Thyroid gland (tissue), 4 donors: ENCODE results near the gene RPGR. TPM values are rescaled to one million over a fixed set of nuclear protein-coding genes. Genes with fewer than 3 reads are reported as not detected.

ENCODE experiments used
- DNase-seq, 2 donors: peaks; one replicate each; pipeline ENCODE4 v3.0.0-alpha.2; 2019
- H3K27ac ChIP-seq, 3 donors: fragments of 200-600 bp; sonication (generic); 1 replicate in 2 of 3; 2 replicates in 1 of 3; pipeline ENCODE4 v1.5.1; 2016 to 2019; ENCODE audit warnings: mild to moderate bottlenecking in 1 of 3, moderate library complexity in 1 of 3
- H3K27me3 ChIP-seq: fragments of 200-600 bp; sonication (generic); one replicate; pipeline ENCODE4 v1.5.1; 2019
- H3K36me3 ChIP-seq, 2 donors: fragments of 200-600 bp; sonication (generic); one replicate each; pipeline ENCODE4 v1.5.1; 2016 to 2019
- H3K4me1 ChIP-seq, 2 donors: fragments of 200-600 bp; sonication (generic); one replicate each; pipeline ENCODE4 v1.5.1; 2017 to 2019
- H3K4me3 ChIP-seq, 3 donors: fragments of 200-600 bp; sonication (generic); replicated peaks in 1 of 3; 1 replicate in 2 of 3; 2 replicates in 1 of 3; pipeline ENCODE4 v1.5.1; 2016; ENCODE audit warnings: mild to moderate bottlenecking in 1 of 3
- H3K9me3 ChIP-seq: fragments of 200-600 bp; sonication (generic); one replicate; pipeline ENCODE4 v1.5.1; 2017
- CTCF ChIP-seq, 6 experiments: fragments of 200-600 bp in 3 of 6; fragments of 450-650 bp in 3 of 6; sonication (generic) in 3 of 6; IDR thresholded peaks; one replicate each; pipeline ENCODE4 v1.5.1; 2016 to 2019; ENCODE audit warnings: antibody characterized with exemption in 6 of 6, mild to moderate bottlenecking in 2 of 6, inconsistent platforms in 1 of 6, moderate library complexity in 1 of 6
- POLR2A ChIP-seq, 2 donors: fragments of 450-650 bp; IDR thresholded peaks; one replicate each; pipeline ENCODE4 v1.6.1; 2017; ENCODE audit warnings: antibody characterized with exemption in 2 of 2, mild to moderate bottlenecking in 2 of 2, moderate library complexity in 1 of 2
- WGBS, 2 donors: methylation state at CpG; one replicate each; pipeline ENCODE4 v1.1.5; 2017; 5-methylcytosine and 5-hydroxymethylcytosine counted together
- intact Hi-C: fragments of 100-400 bp; cut with DNase I; formaldehyde crosslinking; loops from one replicate; pipeline ENCODE4 v1.15.1; 2023
- total RNA-seq, 4 donors: library from RNA; depleted of rRNA; stranded (reverse); fragments of >200 nt; gene quantifications; one replicate each; pipeline ENCODE4 v1.2.3, GENCODE V29; 2016

Gene RPGR
- total RNA-seq, 4 donors from 2014 or later = 22.6 to 51.2 (median 35.4) TPM

- H3K27me3 ChIP-seq = no peaks in the 10 kb centered on the region
- DNase-seq = no peak
- no peak overlapping the region for H3K4me3 ChIP-seq
- no peaks in the 10 kb centered on the region for H3K4me1 ChIP-seq
- intact Hi-C loops = no loop called here
- no peak for TF ChIP-seq CTCF (IDR thresholded peaks at IDR 0.05)
- no peaks in the 10 kb centered on the region for H3K36me3 ChIP-seq
- H3K27ac ChIP-seq = no peak overlapping the region
- WGBS, 2 donors = 80 to 84% methylated on average over 2 of the region's 2 CpGs
- H3K9me3 ChIP-seq = no peaks in the 10 kb centered on the region
These were observed 15.8 kb upstream of the RPGR start for GRCh38 chrX:38342853-38343778.

- no peak for DNase-seq
- Histone ChIP-seq H3K4me3 (no peak overlapping the region), H3K27ac (no peak overlapping the region), H3K36me3 (no peaks in the 10 kb centered on the region), H3K9me3 (no peaks in the 10 kb centered on the region), H3K4me1 (no peaks in the 10 kb centered on the region), H3K27me3 (no peaks in the 10 kb centered on the region)
- WGBS, 2 donors = 83 to 85% methylated on average over 3 of the region's 3 CpGs
- TF ChIP-seq CTCF (IDR thresholded peaks at IDR 0.05) = no peak
- no peak for TF ChIP-seq POLR2A (IDR thresholded peaks at IDR 0.05)
- intact Hi-C loops = no loop called here
These were observed 14.1 kb upstream of the RPGR start for GRCh38 chrX:38341442-38341841.

GRCh38 chrX:38336538-38337240 lies 9.4 kb upstream of the RPGR start:
- 72 to 74% methylated on average over 5 of the region's 5 CpGs for WGBS, 2 donors
- intact Hi-C loops = no loop called here
- H3K27me3 ChIP-seq = no peaks in the 10 kb centered on the region

GRCh38 chrX:38335382-38335781 lies 8.1 kb upstream of the RPGR start:
- H3K27me3 ChIP-seq = no peaks in the 10 kb centered on the region
- TF ChIP-seq POLR2A (IDR thresholded peaks at IDR 0.05) = no peak
- no peak for TF ChIP-seq CTCF (IDR thresholded peaks at IDR 0.05)
- no peak for DNase-seq
- no peak overlapping the region for H3K27ac ChIP-seq
- intact Hi-C loops = no loop called here
- no peak overlapping the region for H3K4me3 ChIP-seq
- no peaks in the 10 kb centered on the region for H3K4me1 ChIP-seq
- H3K36me3 ChIP-seq = no peaks in the 10 kb centered on the region
- H3K9me3 ChIP-seq = no peaks in the 10 kb centered on the region

More at GRCh38 chrX:38336538-38337240, 9.4 kb upstream of the RPGR start:
- H3K4me3 ChIP-seq = no peak overlapping the region
- no peaks in the 10 kb centered on the region for H3K9me3 ChIP-seq
- no peak overlapping the region for H3K27ac ChIP-seq
- H3K4me1 ChIP-seq = no peaks in the 10 kb centered on the region
- H3K36me3 ChIP-seq = no peaks in the 10 kb centered on the region
- TF ChIP-seq CTCF (IDR thresholded peaks at IDR 0.05) = no peak
- no peak for TF ChIP-seq POLR2A (IDR thresholded peaks at IDR 0.05)
- no peak for DNase-seq

- Histone ChIP-seq H3K27ac (no peak overlapping the region), H3K27me3 (no peaks in the 10 kb centered on the region), H3K36me3 (no peaks in the 10 kb centered on the region), H3K9me3 (no peaks in the 10 kb centered on the region), H3K4me3 (no peak overlapping the region), H3K4me1 (no peaks in the 10 kb centered on the region)
- TF ChIP-seq CTCF (IDR thresholded peaks at IDR 0.05) = no peak
- no peak for TF ChIP-seq POLR2A (IDR thresholded peaks at IDR 0.05)
- intact Hi-C loops = no loop called here
- no peak for DNase-seq
These were observed 5.2 kb upstream of the RPGR start for GRCh38 chrX:38332505-38332904.
